Transverse colon (tissue), 3 donors: Measurements from ENCODE around the gene CCSER2.

Experiments used
- POLR2A ChIP-seq: fragments of 450-650 bp; IDR thresholded peaks from one replicate; pipeline ENCODE4 v1.6.1; 2016; ENCODE audit warnings: antibody characterized with exemption, mild to moderate bottlenecking, moderate library complexity
- TF ChIP-seq, protein P1 (sequence below), 5 experiments: fragments of 200-600 bp in 3 of 5; fragments of 450-650 bp in 2 of 5; sonication (generic) in 3 of 5; IDR thresholded peaks; 1 replicate in 2 of 5; 2 replicates in 3 of 5; pipeline ENCODE4 v1.5.1; 2016 to 2017; ENCODE audit warnings: antibody characterized with exemption in 5 of 5, inconsistent platforms in 3 of 5, mild to moderate bottlenecking in 2 of 5, moderate library complexity in 1 of 5

DNA sequence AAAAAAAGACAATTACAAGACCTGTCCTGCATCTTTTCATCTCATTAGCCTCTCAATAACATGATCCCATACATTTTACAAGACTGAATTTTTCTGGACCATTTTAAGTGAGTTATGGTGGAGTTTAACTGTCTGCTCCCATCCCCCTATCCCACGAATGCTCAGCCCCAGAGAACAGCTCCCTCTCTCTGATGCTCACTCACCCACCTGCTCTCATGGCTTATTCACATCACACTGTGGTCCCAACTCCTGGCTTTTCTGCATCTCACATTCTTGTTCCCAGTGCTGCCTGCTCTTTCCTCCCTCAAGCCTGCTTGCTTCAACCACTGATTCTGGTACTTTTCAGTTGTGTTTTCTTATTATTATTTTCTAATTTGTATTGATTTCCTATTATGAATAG is 20.4 kb upstream of the CCSER2 start:
- TF ChIP-seq POLR2A = no peak
- TF ChIP-seq, protein P1, sequence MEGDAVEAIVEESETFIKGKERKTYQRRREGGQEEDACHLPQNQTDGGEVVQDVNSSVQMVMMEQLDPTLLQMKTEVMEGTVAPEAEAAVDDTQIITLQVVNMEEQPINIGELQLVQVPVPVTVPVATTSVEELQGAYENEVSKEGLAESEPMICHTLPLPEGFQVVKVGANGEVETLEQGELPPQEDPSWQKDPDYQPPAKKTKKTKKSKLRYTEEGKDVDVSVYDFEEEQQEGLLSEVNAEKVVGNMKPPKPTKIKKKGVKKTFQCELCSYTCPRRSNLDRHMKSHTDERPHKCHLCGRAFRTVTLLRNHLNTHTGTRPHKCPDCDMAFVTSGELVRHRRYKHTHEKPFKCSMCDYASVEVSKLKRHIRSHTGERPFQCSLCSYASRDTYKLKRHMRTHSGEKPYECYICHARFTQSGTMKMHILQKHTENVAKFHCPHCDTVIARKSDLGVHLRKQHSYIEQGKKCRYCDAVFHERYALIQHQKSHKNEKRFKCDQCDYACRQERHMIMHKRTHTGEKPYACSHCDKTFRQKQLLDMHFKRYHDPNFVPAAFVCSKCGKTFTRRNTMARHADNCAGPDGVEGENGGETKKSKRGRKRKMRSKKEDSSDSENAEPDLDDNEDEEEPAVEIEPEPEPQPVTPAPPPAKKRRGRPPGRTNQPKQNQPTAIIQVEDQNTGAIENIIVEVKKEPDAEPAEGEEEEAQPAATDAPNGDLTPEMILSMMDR (IDR thresholded peaks at IDR 0.05) = no peak
